Neuron (in vitro differentiated cells): ENCODE data around the gene OSR1.

Source experiments
- H2AFZ ChIP-seq: one replicate; pipeline ENCODE4 v1.6.1; 2013; ENCODE audit warnings: low read depth, mild to moderate bottlenecking, inconsistent platforms, low read length, moderate library complexity
- H3K27me3 ChIP-seq: one replicate; pipeline ENCODE4 v1.6.1; 2013; ENCODE audit warnings: low read length; ENCODE audit not compliant: insufficient read depth
- H3K36me3 ChIP-seq: one replicate; pipeline ENCODE4 v1.6.1; 2013; ENCODE audit warnings: low read length; ENCODE audit not compliant: insufficient read depth
- H3K4me1 ChIP-seq: one replicate; pipeline ENCODE4 v1.6.1; 2013; ENCODE audit warnings: low read length; ENCODE audit not compliant: insufficient read depth
- H3K4me3 ChIP-seq: 2 replicates; pipeline ENCODE4 v1.5.1; 2013; ENCODE audit warnings: mild to moderate bottlenecking, low read length, moderate library complexity
- H3K9me3 ChIP-seq: one replicate; pipeline ENCODE4 v1.6.1; 2013; ENCODE audit warnings: low read length

OSR1 gene

GRCh38 chr2:19364014-19364413 lies 5.6 kb upstream of the OSR1 start:
- Histone ChIP-seq H3K27me3 (peaks cover 89% of the 10 kb centered on the region), H3K4me1 (peaks cover 13% of the 10 kb centered on the region), H3K36me3 (no peaks in the 10 kb centered on the region), H3K9me3 (no peaks in the 10 kb centered on the region), H3K4me3 (no peak overlapping the region), H2AFZ (no peak overlapping the region)

GRCh38 chr2:19363474-19363778 lies 5.0 kb upstream of the OSR1 start:
- Histone ChIP-seq H2AFZ (no peak overlapping the region), H3K4me1 (peaks cover 17% of the 10 kb centered on the region), H3K36me3 (no peaks in the 10 kb centered on the region), H3K4me3 (no peak overlapping the region), H3K9me3 (no peaks in the 10 kb centered on the region), H3K27me3 (peaks cover 89% of the 10 kb centered on the region)

GRCh38 chr2:19362755-19363473 lies 4.5 kb upstream of the OSR1 start:
- Histone ChIP-seq H3K27me3 (peaks cover 91% of the 10 kb centered on the region), H3K36me3 (no peaks in the 10 kb centered on the region), H3K9me3 (no peaks in the 10 kb centered on the region), H2AFZ (no peak overlapping the region), H3K4me1 (peaks cover 22% of the 10 kb centered on the region), H3K4me3 (peak overlapping the region; percentile 20)

- H3K9me3 ChIP-seq = no peaks in the 10 kb centered on the region
- H3K4me1 ChIP-seq = peaks cover 28% of the 10 kb centered on the region
- peak overlapping the region; percentile 20 for H3K4me3 ChIP-seq
- no peaks in the 10 kb centered on the region for H3K36me3 ChIP-seq
- H3K27me3 ChIP-seq = peaks cover 94% of the 10 kb centered on the region
- H2AFZ ChIP-seq = no peak overlapping the region
Measured at GRCh38 chr2:19362094-19362754, 3.8 kb upstream of the OSR1 start.

- H3K4me1 ChIP-seq = peaks cover 32% of the 10 kb centered on the region
- no peaks in the 10 kb centered on the region for H3K9me3 ChIP-seq
- no peak overlapping the region for H3K4me3 ChIP-seq
- H3K36me3 ChIP-seq = no peaks in the 10 kb centered on the region
- H3K27me3 ChIP-seq = peaks cover 95% of the 10 kb centered on the region
- peak overlapping the region; percentile 37 for H2AFZ ChIP-seq
Measured at GRCh38 chr2:19361325-19361990, 3.0 kb upstream of the OSR1 start.

- H3K36me3 ChIP-seq = no peaks in the 10 kb centered on the region
- peaks cover 35% of the 10 kb centered on the region for H3K4me1 ChIP-seq
- no peak overlapping the region for H2AFZ ChIP-seq
- H3K9me3 ChIP-seq = no peaks in the 10 kb centered on the region
- H3K4me3 ChIP-seq = no peak overlapping the region
- H3K27me3 ChIP-seq = peaks cover 96% of the 10 kb centered on the region
Measured at GRCh38 chr2:19360966-19361321, 2.5 kb upstream of the OSR1 start.

GRCh38 chr2:19360266-19360965 lies 2.0 kb upstream of the OSR1 start:
- Histone ChIP-seq H3K4me3 (no peak overlapping the region), H3K36me3 (no peaks in the 10 kb centered on the region), H2AFZ (no peak overlapping the region), H3K27me3 (peaks cover 96% of the 10 kb centered on the region), H3K9me3 (no peaks in the 10 kb centered on the region), H3K4me1 (peaks cover 35% of the 10 kb centered on the region)

- no peak overlapping the region for H2AFZ ChIP-seq
- peaks cover 2% of the 10 kb centered on the region for H3K9me3 ChIP-seq
- H3K27me3 ChIP-seq = peaks cover 96% of the 10 kb centered on the region
- no peak overlapping the region for H3K4me3 ChIP-seq
- peaks cover 35% of the 10 kb centered on the region for H3K4me1 ChIP-seq
- H3K36me3 ChIP-seq = no peaks in the 10 kb centered on the region
Measured at GRCh38 chr2:19359456-19359855, 1.0 kb upstream of the OSR1 start.

GRCh38 chr2:19359021-19359357 lies 566 bp upstream of the OSR1 start:
- no peaks in the 10 kb centered on the region for H3K36me3 ChIP-seq
- no peak overlapping the region for H2AFZ ChIP-seq
- peak overlapping the region; percentile 41 for H3K4me3 ChIP-seq
- H3K27me3 ChIP-seq = peaks cover 96% of the 10 kb centered on the region
- H3K9me3 ChIP-seq = peaks cover 2% of the 10 kb centered on the region
- peaks cover 35% of the 10 kb centered on the region for H3K4me1 ChIP-seq

GRCh38 chr2:19357402-19358241 lies 801 bp downstream of the OSR1 start:
- peak overlapping the region; percentile 39 for H3K4me3 ChIP-seq
- peak overlapping the region; percentile 38 for H2AFZ ChIP-seq
- H3K4me1 ChIP-seq = peaks cover 29% of the 10 kb centered on the region
- peaks cover 97% of the 10 kb centered on the region for H3K27me3 ChIP-seq
- peaks cover 4% of the 10 kb centered on the region for H3K9me3 ChIP-seq
- no peaks in the 10 kb centered on the region for H3K36me3 ChIP-seq

- no peak overlapping the region for H3K4me3 ChIP-seq
- peaks cover 4% of the 10 kb centered on the region for H3K9me3 ChIP-seq
- no peaks in the 10 kb centered on the region for H3K36me3 ChIP-seq
- H3K27me3 ChIP-seq = peaks cover 97% of the 10 kb centered on the region
- no peak overlapping the region for H2AFZ ChIP-seq
- peaks cover 27% of the 10 kb centered on the region for H3K4me1 ChIP-seq
Measured at GRCh38 chr2:19356545-19357401, 1.6 kb downstream of the OSR1 start.
